ENCODE measurements around the gene NRAP. TPM values are rescaled to one million over a fixed set of nuclear protein-coding genes. Genes with fewer than 3 reads are reported as not detected.

Gene NRAP
- total RNA-seq, 1 experiment from 2014 or later: not detected

GRCh38 chr10:113604572-113604971 is 59.3 kb downstream of the NRAP start:
- no peaks in the 10 kb centered on the region for H3K9me3 ChIP-seq (ENCODE audit: control insufficient read depth, insufficient read depth, low read depth, low read length)
- H3K4me3 ChIP-seq (ENCODE audit: low read depth in 2 of 2, low read length in 2 of 2): no peak overlapping the region
- CTCF ChIA-PET: no interaction called here
- TF ChIP-seq SIN3A (IDR thresholded peaks at IDR 0.05; ENCODE audit: borderline replicate concordance, insufficient read depth, low read depth, low read length) (no peak), POLR2AphosphoS5 (IDR thresholded peaks at IDR 0.05; ENCODE audit: low read depth, low read length) (no peak), CTCF (IDR thresholded peaks at IDR 0.05) (no peak), REST (IDR thresholded peaks at IDR 0.05; ENCODE audit: insufficient read depth in 1 of 2, low read depth in 2 of 2, low read length in 1 of 2) (no peak), TCF7L2 (IDR thresholded peaks at IDR 0.05; ENCODE audit: low read depth, low read length) (no peak)
- no peaks in the 10 kb centered on the region for H3K36me3 ChIP-seq (ENCODE audit: control insufficient read depth, insufficient read depth, low read length)
- intact Hi-C loops (cut with micrococcal nuclease; ENCODE audit: unreplicated experiment) (no loop called here), in situ Hi-C loops (cut with HindIII; ENCODE audit: low pct_unique_long_range_greater_than_20kb, low sequenced_read_pairs) (no loop called here)
- BruUV-seq (replicated peaks): no TSS peak
- no peak overlapping the region for H3K27ac ChIP-seq (ENCODE audit: low read length)
- H3K27me3 ChIP-seq (ENCODE audit: control insufficient read depth, insufficient read depth, low read length): peaks cover 2% of the 10 kb centered on the region
- ATAC-seq (no peak), DNase-seq (ENCODE audit: low read depth, low spot score) (no peak)
- no peaks in the 10 kb centered on the region for H3K4me1 ChIP-seq (ENCODE audit: control insufficient read depth, insufficient read depth, low read length)
- POLR2A ChIA-PET: no interaction called here

GRCh38 chr10:113603057-113603777 is 60.6 kb downstream of the NRAP start:
- H3K4me1 ChIP-seq (ENCODE audit: control insufficient read depth, insufficient read depth, low read length): no peaks in the 10 kb centered on the region
- BruUV-seq (replicated peaks): no TSS peak
- POLR2A ChIA-PET: no interaction called here
- CTCF ChIA-PET: no interaction called here
- intact Hi-C loops (cut with micrococcal nuclease; ENCODE audit: unreplicated experiment): no loop called here
- H3K4me3 ChIP-seq (ENCODE audit: low read depth in 2 of 2, low read length in 2 of 2): no peak overlapping the region
- no peaks in the 10 kb centered on the region for H3K36me3 ChIP-seq (ENCODE audit: control insufficient read depth, insufficient read depth, low read length)
- DNase-seq (ENCODE audit: low read depth, low spot score): no peak
- H3K9me3 ChIP-seq (ENCODE audit: control insufficient read depth, insufficient read depth, low read depth, low read length): no peaks in the 10 kb centered on the region
- peaks cover 8% of the 10 kb centered on the region for H3K27me3 ChIP-seq (ENCODE audit: control insufficient read depth, insufficient read depth, low read length)
- ATAC-seq: no peak
- no peak overlapping the region for H3K27ac ChIP-seq (ENCODE audit: low read length)
- in situ Hi-C loops (cut with HindIII; ENCODE audit: low pct_unique_long_range_greater_than_20kb, low sequenced_read_pairs): no loop called here
- no peak for TF ChIP-seq POLR2AphosphoS5 (IDR thresholded peaks at IDR 0.05; ENCODE audit: low read depth, low read length)
- TF ChIP-seq CTCF (IDR thresholded peaks at IDR 0.05): no peak
- TF ChIP-seq TCF7L2 (IDR thresholded peaks at IDR 0.05; ENCODE audit: low read depth, low read length): no peak
- TF ChIP-seq SIN3A (IDR thresholded peaks at IDR 0.05; ENCODE audit: borderline replicate concordance, insufficient read depth, low read depth, low read length): no peak
- no peak for TF ChIP-seq REST (IDR thresholded peaks at IDR 0.05; ENCODE audit: insufficient read depth in 1 of 2, low read depth in 2 of 2, low read length in 1 of 2)

All from Panc1 (cell line).